Measurements from ENCODE around the gene UBASH3A.
"Not testable (repeated sequence)": the region's sequence is repeated elsewhere in the genome, so short reads cannot be mapped to it uniquely, and the experiment has no call there.

UBASH3A gene

DNA sequence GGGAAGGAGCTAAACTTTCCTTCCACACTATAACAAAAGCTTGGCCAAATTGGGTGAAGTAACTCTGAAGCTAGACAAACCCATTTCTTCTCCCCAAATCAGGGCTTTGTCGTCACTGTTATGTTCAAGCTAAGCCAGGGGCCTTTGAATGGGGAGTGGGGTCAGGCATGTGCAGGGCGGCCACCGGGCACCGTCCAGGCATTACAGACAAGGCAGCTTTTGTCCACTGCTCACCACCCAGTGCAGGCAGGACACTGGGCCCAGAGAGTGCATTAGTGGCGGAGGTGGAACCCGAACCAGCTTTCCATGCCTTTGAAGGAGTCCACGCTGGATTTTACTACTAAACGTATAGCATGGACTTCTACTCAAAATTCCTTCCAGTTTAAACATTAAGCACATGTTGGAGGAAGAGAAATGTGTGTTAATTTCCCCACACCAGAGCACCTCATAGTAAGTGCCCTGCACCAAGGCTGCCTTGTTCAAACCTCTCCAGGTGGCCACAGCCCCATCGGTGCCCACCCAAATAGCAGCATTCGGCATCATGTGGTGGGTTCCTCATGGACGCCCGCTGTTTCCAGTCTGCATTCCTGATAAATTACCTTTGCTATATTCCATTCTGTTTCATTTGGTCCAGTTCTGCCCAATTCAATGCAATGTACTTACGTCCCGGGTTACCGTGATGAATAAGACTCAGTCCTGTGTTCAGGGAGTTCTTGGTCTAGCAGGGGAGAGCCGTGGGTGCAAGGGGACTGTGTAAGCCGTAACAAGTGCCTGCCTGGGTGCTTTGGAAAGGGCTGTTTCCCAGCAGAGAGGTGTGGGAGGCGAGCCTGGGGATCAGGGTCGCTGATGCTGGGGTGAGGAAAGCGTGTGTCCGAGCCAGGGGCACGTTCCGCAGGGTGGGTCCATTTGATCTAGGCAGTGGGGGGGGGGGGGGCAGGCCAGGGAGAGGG is 1.6 kb downstream of the UBASH3A start:
- no peak for DNase-seq (ENCODE audit: low read depth)
- H3K4me3 ChIP-seq (ENCODE audit: control insufficient read depth, low read depth, low read length), result no peak overlapping the region
- TF ChIP-seq, protein P1, sequence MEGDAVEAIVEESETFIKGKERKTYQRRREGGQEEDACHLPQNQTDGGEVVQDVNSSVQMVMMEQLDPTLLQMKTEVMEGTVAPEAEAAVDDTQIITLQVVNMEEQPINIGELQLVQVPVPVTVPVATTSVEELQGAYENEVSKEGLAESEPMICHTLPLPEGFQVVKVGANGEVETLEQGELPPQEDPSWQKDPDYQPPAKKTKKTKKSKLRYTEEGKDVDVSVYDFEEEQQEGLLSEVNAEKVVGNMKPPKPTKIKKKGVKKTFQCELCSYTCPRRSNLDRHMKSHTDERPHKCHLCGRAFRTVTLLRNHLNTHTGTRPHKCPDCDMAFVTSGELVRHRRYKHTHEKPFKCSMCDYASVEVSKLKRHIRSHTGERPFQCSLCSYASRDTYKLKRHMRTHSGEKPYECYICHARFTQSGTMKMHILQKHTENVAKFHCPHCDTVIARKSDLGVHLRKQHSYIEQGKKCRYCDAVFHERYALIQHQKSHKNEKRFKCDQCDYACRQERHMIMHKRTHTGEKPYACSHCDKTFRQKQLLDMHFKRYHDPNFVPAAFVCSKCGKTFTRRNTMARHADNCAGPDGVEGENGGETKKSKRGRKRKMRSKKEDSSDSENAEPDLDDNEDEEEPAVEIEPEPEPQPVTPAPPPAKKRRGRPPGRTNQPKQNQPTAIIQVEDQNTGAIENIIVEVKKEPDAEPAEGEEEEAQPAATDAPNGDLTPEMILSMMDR (IDR thresholded peaks at IDR 0.05; ENCODE audit: control insufficient read depth, insufficient read depth, low read depth, low read length, missing control alignments), result no peak

DNA sequence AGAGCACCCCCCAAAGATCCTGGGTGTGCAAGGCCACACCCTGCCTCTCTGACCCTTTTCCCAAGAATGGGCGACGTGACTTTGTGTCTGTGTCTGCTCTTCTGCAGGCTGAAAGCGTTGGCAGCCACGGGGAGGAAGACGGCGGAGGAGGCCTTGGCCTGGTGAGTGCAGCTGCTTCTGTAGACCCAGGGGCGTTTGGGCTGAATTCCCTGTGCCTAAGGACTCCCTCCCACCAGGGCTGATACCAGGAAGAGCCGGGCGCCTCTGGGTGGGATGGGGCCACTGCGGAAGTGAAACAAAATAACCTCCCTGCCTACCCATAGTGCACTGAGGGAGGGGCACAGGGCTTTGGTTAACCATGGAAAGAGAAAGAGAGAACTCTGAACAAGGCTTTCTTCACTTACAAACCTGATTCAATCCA is 2.5 kb downstream of the UBASH3A start:
- DNase-seq (ENCODE audit: low read depth), result no peak
- H3K4me3 ChIP-seq (ENCODE audit: control insufficient read depth, low read depth, low read length), result no peak overlapping the region
- TF ChIP-seq, protein P1 (IDR thresholded peaks at IDR 0.05; ENCODE audit: control insufficient read depth, insufficient read depth, low read depth, low read length, missing control alignments), result no peak

DNA sequence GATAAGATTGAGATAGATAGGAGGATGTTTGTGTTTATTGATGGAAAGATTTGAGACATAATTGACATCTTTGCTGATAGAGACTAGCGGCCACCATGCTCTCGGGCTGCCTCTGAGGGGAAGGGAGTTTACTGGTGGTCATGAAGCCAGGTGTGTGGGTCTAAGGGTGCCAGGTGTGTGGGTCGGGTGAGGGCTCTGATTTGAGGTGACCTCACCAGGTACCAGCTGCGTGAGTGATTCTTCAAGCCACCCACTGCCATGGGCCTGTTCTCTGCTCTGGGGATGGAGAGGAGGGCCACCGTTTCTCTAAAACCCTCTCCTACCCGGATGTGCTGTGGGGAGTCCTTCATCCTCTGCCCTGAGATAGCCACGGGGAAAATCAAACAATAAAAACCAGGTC is 3.2 kb downstream of the UBASH3A start:
- no peak for DNase-seq (ENCODE audit: low read depth)
- TF ChIP-seq, protein P1 (IDR thresholded peaks at IDR 0.05; ENCODE audit: control insufficient read depth, insufficient read depth, low read depth, low read length, missing control alignments), result no peak
- no peak overlapping the region for H3K4me3 ChIP-seq (ENCODE audit: control insufficient read depth, low read depth, low read length)

DNA sequence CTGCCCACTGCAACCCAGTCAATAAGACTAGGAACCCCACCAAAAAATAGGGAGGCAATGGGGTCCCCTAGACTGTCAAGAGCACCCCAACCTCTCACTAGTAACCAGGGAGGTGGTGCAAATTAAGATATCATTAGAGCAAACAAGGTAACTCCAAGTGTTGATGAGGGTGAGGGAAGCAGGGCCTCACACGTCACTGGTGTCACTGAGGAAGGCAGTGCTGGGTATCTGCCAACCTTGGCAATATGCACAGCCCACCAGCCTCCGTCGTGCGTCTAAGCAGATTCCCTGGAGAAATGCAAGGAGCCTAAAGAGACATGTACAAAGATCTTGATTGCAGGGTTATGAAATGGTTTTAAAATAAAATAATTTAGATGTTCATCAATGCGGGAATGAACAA is 3.8 kb downstream of the UBASH3A start:
- TF ChIP-seq, protein P1 (IDR thresholded peaks at IDR 0.05; ENCODE audit: control insufficient read depth, insufficient read depth, low read depth, low read length, missing control alignments), result no peak
- no peak overlapping the region for H3K4me3 ChIP-seq (ENCODE audit: control insufficient read depth, low read depth, low read length)
- DNase-seq (ENCODE audit: low read depth), result no peak

DNA sequence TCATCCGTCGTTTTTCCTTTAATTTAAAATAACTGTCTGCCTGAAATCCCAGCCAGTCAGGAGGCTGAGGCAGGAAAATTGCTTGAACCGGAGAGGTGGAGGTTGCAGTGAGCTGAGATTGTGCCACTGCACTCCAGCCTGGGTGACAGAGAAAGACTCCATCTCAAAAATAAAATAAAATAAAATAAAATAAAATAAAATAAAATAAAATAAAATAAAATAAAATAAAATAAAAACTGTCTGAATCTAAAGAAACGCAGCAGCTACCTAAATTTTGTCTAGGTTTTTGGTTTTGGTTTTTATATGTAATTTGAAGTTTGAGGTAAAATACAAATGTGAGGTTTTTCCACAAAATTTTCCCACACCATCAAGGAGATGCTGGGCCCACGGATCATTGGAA is 5.0 kb downstream of the UBASH3A start:
- not testable (repeated sequence) for DNase-seq (ENCODE audit: low read depth); H3K4me3 ChIP-seq (ENCODE audit: control insufficient read depth, low read depth, low read length)

DNA sequence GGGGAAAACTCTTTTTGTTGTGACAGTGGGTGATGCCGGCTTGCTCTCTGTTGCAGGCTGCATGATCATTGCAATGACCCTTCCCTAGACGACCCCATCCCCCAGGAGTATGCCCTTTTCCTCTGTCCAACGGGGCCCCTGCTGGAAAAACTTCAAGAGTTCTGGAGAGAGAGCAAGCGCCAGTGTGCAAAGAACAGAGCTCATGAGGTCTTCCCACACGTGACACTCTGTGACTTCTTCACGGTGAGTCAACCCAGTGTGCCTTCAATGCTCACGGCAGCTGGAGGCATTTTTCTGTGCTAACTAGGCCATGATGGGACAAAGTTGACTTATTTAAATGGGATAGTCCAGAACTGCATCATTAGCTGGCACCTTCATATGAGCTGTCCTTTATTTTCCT is 5.7 kb downstream of the UBASH3A start:
- TF ChIP-seq, protein P1 (IDR thresholded peaks at IDR 0.05; ENCODE audit: control insufficient read depth, insufficient read depth, low read depth, low read length, missing control alignments), result no peak

DNA sequence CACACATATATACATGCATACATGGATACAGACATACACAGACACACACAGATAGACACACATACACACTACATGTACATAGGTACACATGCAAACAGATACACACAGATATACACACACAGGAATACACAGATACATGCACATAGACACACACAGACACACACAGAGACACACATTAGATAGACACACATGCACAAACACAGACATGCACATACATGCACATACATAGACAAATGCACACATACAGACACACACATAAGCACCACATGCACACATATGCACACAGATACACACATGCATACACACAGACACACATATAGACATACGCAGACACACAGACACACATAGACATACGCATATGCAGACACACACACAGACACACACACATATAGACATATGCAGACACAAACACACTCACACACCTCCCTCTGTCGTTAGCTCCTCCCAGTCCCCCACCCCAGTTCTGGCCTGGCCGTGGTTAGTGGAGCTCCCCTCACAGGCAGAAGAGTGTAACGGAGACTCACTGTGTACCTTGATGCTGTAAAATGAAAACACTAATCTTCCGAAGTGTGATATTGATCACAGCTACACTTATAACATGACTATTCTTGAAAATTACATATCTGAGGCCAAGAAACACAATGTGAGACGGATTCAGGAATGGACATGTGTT is 7.6 kb downstream of the UBASH3A start:
- TF ChIP-seq, protein P1 (IDR thresholded peaks at IDR 0.05; ENCODE audit: control insufficient read depth, insufficient read depth, low read depth, low read length, missing control alignments), result no peak
- no peak for DNase-seq (ENCODE audit: low read depth)
- H3K4me3 ChIP-seq (ENCODE audit: control insufficient read depth, low read depth, low read length), result no peak overlapping the region

More for the DNA sequence above, 5.7 kb downstream of the UBASH3A start:
- H3K4me3 ChIP-seq (ENCODE audit: control insufficient read depth, low read depth, low read length), result no peak overlapping the region
- DNase-seq (ENCODE audit: low read depth), result no peak
